Activated CD4-positive, CD25-positive, alpha-beta regulatory T cell treated with anti-CD3 and anti-CD28 coated beads, Interleukin-2, amount 50 U/mL, for 24 hours (primary cell): ENCODE results near the gene SLC5A6.
A peak's percentile ranks its signal among the peaks of the same experiment; 100 is the strongest.

Experiments used
- ATAC-seq, 2 donors: fragments of 150-1000 bp; cut with Tn5 transposase; one replicate each; pipeline ENCODE4 v1.10.0; 2021; ENCODE audit warnings: mild to moderate bottlenecking in 1 of 2, moderate library complexity in 1 of 2

The SLC5A6 gene

DNA sequence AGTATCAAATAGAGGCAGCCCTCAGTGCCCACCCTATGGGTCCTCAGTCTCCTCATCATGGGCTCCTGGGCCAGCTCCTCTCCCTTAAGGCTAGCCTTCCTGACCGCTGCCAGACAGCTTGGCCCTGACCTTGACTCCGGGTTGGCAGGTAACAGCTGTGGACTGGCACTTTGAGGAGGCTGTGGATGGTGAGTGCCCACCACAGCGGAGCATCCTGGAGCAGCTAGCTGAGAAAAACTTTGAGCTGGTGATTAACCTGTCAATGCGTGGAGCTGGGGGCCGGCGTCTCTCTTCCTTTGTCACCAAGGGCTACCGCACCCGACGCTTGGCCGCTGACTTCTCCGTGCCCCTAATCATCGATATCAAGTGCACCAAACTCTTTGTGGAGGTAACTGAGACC, 24.1 kb upstream of the SLC5A6 start:
- ATAC-seq: no peak

DNA sequence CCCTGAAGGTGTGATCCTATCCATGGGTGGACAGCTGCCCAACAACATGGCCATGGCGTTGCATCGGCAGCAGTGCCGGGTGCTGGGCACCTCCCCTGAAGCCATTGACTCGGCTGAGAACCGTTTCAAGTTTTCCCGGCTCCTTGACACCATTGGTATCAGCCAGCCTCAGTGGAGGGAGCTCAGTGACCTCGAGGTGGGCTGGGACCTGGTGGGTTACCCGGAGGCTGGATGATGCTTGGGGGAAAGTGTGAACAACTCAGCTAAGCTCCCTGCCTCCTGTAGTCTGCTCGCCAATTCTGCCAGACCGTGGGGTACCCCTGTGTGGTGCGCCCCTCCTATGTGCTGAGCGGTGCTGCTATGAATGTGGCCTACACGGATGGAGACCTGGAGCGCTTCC, 21.3 kb upstream of the SLC5A6 start:
- no peak for ATAC-seq

- ATAC-seq: no peak
Observed at GRCh38 chr2:27231921-27232320, 19.9 kb upstream of the SLC5A6 start.

DNA sequence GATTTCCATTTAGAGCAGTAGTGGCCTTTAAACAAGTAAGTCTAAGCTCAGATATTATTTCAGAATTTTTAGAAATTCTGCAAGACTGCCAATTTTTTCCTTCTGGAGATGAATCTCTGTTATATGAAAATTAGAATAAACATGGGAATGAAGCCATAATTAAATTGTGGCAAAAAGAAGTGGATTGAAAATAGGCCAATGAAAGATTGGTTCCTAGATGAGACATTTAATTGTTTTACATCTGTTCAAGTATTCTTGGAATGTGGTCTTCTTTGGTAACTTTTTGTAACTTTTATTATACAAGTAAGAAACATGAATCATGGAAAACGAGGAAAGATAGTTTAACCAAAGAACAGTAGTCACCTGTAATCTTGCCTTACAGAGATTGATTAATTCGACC, 15.4 kb upstream of the SLC5A6 start:
- ATAC-seq: no peak

- ATAC-seq: no peak
Observed at GRCh38 chr2:27225526-27225925, 13.5 kb upstream of the SLC5A6 start.

- no peak for ATAC-seq
Observed at GRCh38 chr2:27223416-27223815, 11.3 kb upstream of the SLC5A6 start.

DNA sequence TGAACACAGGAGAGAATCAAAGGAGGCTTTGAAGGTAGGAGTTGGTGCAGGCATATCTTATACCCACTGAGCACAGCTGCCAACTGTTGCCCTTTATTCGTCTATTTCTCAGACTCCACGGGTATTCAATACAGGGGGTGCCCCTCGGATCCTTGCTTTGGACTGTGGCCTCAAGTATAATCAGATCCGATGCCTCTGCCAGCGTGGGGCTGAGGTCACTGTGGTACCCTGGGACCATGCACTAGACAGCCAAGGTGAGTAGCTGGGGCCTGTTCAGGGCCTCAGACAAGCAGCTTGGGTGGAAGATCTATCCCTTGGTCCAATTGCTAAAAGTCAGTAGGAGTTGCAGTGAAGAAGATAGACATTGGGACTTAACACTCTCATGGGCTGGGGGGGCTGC, 10.3 kb upstream of the SLC5A6 start:
- ATAC-seq: no peak

- ATAC-seq: no peak
Observed at GRCh38 chr2:27221166-27221565, 9.1 kb upstream of the SLC5A6 start.

- ATAC-seq: no peak
Observed at GRCh38 chr2:27220091-27220490, 8.0 kb upstream of the SLC5A6 start.

DNA sequence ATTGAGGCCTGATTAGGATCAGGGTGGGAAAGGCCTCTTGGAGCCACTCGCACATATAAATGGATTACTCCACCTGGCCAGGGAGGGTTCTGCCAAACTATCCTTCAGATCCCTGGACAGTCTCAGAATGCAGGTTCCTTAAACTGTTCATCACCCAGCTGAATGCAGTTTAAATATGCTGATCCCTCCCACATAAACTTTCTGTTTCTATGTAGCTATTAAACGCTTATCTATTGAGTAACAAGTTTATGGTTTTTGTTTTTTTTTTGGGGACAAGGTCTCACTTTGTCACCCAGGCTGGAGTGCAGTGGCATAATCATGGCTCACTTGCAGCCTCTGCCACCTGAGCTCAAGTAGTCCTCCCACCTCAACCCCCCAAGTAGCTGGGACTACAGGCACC, 7.0 kb upstream of the SLC5A6 start:
- ATAC-seq: no peak

DNA sequence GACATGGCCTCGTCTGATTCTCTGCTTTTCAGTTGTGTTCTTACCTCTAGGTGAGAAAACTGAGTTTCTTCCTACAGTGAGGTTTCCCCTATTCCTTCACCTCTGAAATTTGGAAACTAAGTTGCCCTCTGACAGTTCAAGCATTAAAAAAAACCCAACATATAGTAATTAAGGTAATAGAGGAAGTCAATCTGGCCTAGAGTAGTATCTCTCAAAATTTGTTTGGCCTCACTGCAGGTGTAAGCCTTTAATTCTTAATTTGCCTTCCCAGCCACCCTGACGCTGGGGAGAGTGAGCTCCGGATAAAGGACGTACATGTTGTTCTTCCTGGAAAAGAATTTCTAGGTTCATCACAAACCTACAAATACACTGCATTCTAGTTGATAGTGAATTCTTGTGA, 6.5 kb upstream of the SLC5A6 start:
- no peak for ATAC-seq

DNA sequence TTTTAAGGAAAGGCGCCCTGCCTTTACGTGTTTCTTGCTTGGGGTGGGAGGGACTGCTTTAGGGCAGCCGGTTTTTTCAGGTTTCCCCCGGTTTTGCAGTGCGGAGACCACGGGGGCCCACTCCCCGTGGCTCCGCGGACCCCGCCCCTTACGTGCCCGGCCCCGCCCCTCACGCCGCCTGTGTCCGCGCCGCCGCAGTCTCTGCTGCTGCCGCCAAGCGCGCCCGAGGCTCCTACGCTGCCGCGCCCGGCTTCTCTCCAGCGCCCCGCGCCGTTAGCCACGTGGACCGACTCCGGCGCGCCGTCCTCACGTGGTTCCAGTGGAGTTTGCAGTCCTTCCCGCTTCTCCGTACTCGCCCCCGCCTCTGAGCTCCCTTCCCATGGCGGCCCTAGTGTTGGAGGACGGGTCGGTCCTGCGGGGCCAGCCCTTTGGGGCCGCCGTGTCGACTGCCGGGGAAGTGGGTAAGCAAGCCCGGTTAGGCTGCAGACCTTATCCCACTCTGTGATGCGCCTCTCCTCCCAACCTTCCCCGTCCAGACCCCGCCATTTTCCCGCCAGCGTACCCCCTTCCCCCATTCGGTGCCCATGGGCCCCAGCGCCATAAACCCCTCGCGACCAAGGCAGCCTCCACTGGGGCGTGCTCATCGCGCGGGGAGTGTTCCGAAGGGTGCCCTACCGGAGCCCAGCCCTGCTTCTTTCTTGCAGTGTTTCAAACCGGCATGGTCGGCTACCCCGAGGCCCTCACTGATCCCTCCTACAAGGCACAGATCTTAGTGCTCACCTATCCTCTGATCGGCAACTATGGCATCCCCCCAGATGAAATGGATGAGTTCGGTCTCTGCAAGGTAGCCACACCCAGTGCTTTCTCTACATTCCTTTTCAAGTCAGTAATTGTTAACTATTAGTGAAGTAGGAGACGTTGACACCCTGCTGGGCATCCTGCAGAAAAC, 5.4 kb upstream of the SLC5A6 start, which contains the start of gene CAD:
CAD (plus strand) TSS at position 197 of the 949 bp plus-strand sequence; CDS start at position 380, 183 bp downstream.
- peak; percentile 85 to 88 for ATAC-seq

GRCh38 chr2:27216416-27217137, 4.5 kb upstream of the SLC5A6 start:
- ATAC-seq: no peak

DNA sequence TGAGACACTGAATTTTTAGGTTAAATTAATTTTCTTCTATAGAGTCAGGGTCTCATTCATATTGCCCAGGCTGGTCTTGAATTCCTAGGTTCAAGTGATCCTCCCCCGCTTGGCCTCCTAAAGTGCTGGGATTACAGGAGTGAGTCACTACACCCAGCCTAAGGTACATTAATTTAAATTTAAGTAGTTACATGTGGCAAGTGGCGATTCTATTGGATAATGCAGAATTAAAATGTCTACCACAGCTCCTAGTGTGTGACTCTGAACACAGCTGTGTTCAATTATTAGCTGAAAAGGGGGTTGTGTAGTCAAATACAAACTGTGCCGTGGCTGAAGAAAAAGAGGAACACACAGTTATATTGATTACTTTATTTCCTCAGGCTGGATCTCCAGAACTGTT, 2.9 kb upstream of the SLC5A6 start:
- no peak for ATAC-seq

DNA sequence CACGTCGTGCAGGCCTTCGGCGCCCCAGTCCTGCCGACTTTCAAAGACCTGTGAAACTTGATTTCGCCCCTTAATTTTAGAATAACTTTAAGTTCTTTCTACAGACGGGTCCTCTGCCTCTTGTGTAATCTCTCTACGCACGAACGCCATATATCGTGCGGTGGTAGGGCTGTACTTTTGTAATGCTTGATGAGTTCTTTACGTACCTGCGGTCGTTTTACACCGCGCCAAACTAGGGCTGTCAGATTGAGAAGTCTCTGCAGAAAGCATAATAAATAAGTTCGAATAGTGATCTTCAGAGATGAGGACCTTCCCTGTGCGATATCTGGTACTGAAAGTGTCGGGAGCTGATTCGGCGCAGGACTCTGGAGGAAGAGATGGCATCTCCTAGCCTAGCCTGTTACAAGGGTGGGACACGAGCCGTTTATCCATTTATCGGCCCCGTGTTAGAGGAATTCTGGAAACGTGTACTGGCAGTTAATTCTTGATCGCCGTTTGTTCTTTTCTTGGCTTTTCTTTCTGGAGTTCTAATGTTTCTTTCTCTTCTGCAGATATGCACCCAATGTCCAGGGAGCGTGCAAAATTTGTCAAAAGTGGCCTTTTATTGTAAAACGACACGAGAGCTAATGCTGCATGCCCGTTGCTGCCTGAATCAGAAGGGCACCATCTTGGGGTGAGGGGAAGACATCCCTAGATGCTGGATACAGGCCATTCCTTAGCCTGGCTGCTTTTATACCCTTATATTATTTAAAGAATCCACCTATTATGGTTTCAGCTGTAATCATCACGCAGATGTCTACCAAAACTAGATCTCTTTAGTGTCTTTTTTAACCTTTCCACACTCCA, 781 bp upstream of the SLC5A6 start:
- ATAC-seq: peak; percentile 20 to 25

DNA sequence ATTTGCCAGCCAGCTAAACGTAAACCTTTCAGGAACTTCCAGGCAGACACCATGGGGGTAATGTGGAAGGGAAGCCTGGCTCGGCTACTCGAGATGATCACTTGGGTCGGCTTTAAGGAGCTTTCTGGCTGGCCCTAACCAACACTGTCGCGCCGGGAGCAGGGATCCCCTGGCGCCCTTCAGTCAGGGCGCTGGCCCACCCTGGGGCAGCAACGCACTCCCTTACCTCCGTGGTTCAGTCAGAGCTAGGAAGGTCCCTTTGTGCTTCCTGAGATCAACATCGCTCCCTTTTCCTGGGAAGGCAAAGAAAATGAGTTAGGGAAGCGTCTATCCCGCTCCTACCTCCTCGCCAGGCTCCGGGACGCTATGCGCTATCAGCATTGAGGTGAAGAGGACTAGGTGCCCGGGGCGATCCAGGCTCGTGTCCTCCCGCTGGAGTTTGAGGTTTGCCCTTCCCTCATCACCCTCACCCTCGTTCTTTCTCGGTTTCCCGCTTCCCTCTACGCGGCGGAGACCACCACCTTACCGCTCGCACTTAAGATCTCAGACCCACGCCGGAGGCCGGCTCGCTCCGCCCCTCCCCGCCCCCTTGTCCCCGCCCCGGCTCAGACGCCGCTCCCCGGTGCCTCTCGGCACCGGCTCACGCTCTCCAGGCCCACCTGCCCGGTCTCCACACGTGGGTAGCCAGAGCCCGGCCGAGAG, 676 bp downstream of the SLC5A6 start:
- ATAC-seq: no peak

DNA sequence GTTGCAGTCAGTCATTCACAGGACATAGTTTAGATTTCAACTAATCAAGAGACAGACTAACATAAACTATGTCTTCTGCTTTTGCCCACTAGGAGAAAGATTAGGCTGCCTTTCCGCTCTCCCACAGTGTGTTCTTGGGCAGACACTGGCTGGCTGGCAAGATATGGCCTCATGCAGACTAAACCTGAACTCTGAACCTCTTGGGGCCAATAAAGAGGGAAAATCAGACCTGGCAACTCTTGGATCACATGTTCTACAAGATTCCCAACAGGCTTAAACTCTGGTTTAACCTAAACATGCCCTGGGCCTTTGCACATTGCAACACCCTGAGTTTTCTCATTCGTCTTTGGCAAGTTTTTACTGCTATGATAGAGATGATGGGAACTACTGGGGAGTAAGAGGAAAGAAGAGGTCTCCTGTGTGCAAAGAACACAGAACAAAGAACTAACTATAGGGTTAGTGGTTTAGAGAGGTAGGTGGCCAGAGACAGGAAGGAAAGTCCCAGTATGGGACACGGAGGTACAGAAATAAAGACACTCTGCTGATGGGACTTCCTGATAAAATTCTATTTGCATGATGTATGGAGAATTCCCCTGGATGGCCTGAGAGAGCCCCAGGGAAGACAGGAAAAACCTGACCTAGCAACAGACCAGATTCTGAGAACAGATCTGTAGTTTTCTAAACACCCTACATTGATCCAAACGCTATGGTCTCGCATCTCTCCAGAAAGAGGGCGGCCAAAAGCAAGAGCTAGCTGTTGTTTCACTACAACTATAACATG, 2.3 kb downstream of the SLC5A6 start:
- no peak for ATAC-seq

DNA sequence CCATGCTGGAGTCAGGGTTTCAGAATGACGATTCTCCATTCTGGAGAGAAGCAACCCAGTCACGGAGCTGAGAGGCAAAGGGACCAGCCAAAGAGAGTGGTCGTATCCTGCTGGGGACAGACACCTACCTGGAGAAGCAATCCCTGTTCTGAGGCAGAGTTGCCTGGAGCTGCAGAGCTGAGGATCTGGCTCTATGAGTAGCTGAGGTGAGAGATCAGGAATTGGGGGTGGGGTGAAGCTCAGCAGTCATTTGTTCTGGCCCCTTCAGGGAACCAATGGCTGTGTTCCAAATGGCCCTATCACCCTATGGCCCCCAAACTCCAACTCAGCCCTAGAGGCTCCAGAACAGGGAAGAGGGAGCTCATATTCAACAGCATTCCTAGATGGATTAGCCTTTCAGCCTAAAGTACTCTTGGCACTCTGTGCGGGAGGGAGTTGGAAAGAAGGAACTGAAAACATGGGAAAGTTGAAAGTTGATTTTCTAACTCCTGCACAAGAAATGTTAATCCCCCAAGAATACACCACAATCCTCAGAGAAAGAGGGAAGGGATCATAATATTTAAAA, 3.5 kb downstream of the SLC5A6 start:
- ATAC-seq: no peak

DNA sequence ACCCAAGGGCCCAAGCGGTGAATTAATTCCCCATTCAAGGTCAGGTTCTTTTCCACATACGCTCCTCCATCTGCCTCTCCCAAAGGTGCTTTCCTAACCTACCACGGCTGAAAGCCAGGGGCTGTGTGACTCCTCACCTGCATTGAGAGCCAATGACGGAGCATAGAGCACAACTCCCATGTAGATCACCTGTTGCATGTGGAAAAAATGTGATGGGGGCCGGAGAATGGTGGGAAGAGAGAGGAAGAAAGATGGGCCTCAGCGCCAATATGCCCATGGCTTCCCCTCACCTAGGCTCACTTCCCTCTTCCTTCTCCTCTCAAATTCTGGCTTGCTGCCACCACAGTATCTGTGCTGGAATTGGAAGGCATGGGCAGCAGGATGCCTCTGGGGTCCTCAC, 5.7 kb downstream of the SLC5A6 start:
- ATAC-seq: no peak

GRCh38 chr2:27205206-27205605, 6.9 kb downstream of the SLC5A6 start:
- ATAC-seq: no peak

DNA sequence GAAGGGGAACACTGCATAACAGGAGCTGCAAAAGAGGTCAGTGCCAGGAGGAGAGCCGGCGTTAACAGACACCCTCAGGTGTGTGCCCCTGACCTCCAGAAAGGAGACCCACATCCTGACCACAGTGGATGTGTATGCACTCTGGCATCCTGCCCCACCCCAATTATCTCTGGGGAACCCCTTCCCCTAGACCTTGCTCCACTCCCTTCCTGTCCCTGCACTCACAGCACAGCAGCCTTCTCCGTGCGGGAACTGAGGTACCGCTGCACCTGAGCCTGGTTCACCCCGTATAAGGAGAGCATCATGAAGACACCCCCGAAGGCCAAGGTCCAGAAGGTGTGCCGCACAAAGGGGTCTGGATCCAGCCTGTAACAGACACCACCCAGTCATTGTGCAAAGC, 7.5 kb downstream of the SLC5A6 start:
- no peak for ATAC-seq
